ENCODE data around the gene IGF1.

The IGF1 gene

GRCh38 chr12:102439426-102440405, 40.6 kb downstream of the IGF1 start:
- H3K36me3 ChIP-seq = no peaks in the 10 kb centered on the region
- no peaks in the 10 kb centered on the region for H3K27me3 ChIP-seq
- no peak overlapping the region for H3K4me3 ChIP-seq (ENCODE audit: low read depth in 1 of 2, low read length in 1 of 2)
- TF ChIP-seq, protein P1, sequence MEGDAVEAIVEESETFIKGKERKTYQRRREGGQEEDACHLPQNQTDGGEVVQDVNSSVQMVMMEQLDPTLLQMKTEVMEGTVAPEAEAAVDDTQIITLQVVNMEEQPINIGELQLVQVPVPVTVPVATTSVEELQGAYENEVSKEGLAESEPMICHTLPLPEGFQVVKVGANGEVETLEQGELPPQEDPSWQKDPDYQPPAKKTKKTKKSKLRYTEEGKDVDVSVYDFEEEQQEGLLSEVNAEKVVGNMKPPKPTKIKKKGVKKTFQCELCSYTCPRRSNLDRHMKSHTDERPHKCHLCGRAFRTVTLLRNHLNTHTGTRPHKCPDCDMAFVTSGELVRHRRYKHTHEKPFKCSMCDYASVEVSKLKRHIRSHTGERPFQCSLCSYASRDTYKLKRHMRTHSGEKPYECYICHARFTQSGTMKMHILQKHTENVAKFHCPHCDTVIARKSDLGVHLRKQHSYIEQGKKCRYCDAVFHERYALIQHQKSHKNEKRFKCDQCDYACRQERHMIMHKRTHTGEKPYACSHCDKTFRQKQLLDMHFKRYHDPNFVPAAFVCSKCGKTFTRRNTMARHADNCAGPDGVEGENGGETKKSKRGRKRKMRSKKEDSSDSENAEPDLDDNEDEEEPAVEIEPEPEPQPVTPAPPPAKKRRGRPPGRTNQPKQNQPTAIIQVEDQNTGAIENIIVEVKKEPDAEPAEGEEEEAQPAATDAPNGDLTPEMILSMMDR (IDR thresholded peaks at IDR 0.05) = no peak
- H3K9me3 ChIP-seq = no peaks in the 10 kb centered on the region
- H3K27ac ChIP-seq = no peak overlapping the region
- no peaks in the 10 kb centered on the region for H3K4me1 ChIP-seq (ENCODE audit: control insufficient read depth in 1 of 2, insufficient read depth in 1 of 2, low read depth in 1 of 2, low read length in 1 of 2)

- TF ChIP-seq, protein P1 (IDR thresholded peaks at IDR 0.05) = no peak
- Histone ChIP-seq H3K4me3 (ENCODE audit: low read depth in 1 of 2, low read length in 1 of 2) (no peak overlapping the region), H3K27ac (no peak overlapping the region), H3K4me1 (ENCODE audit: control insufficient read depth in 1 of 2, insufficient read depth in 1 of 2, low read depth in 1 of 2, low read length in 1 of 2) (no peaks in the 10 kb centered on the region), H3K36me3 (no peaks in the 10 kb centered on the region), H3K27me3 (no peaks in the 10 kb centered on the region), H3K9me3 (no peaks in the 10 kb centered on the region)
Observed at GRCh38 chr12:102438827-102439210, 41.5 kb downstream of the IGF1 start.

DNA sequence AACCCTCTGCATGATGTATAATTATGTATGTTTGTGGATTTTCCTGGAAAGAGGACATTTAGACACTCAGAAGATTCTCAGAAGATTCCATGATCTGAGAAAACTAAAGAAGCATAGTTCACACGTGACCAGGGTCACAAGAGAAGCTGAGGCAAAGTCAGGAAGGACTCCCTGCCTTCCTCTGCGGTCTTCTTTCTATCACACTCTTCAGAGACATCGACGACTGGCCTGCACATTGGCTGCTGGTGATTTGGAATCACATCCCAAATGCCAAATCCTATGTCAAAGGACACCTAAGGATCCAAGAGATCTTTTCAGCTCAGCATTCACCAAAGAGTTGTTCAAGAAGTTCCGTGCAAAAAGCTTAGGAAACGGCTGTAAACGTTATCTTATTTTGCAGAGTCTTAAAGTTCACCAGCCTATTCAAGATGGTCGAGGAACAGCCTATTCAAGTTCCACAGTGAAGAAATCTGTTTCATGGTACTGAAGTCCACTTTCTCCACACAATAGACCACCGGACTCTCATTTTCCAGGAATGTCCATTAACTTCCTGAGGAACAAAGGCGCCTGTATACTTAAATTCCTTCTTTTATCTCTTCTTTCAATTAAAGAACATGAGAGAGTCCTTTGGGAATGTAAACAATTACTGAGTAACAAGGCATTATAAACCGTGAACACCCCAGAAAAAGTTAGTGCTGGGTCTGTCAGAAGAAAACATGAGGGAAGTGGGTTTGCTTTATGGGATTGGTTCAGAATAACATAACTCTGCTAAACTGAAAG, 42.1 kb downstream of the IGF1 start:
- H3K27ac ChIP-seq = no peak overlapping the region
- TF ChIP-seq, protein P1 (IDR thresholded peaks at IDR 0.05) = no peak
- no peaks in the 10 kb centered on the region for H3K9me3 ChIP-seq
- H3K27me3 ChIP-seq = no peaks in the 10 kb centered on the region
- no peak overlapping the region for H3K4me3 ChIP-seq (ENCODE audit: low read depth in 1 of 2, low read length in 1 of 2)
- no peaks in the 10 kb centered on the region for H3K4me1 ChIP-seq (ENCODE audit: control insufficient read depth in 1 of 2, insufficient read depth in 1 of 2, low read depth in 1 of 2, low read length in 1 of 2)
- no peaks in the 10 kb centered on the region for H3K36me3 ChIP-seq

GRCh38 chr12:102437511-102437910, 42.9 kb downstream of the IGF1 start:
- H3K27ac ChIP-seq = no peak overlapping the region

DNA sequence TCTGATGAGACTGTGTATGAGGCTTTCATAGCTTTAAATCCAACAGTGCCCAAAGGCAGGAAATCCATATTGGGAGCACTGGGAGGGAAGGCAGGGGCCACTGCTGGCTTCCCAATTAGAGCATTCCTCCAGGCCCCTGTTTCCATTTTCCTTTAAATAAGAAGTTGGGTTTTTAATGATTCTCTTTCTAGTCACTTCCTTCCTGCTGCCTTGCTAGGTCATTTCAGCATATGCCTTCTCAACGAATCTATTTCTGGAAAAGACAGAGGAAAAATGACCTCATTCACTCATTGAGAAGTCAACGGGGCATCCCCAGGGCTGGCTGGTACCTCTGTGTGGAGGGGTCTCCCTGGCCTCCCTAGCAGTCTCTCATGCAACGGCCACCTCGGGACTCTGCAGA, 43.5 kb downstream of the IGF1 start:
- Histone ChIP-seq H3K4me3 (ENCODE audit: low read depth in 1 of 2, low read length in 1 of 2) (no peak overlapping the region), H3K4me1 (ENCODE audit: control insufficient read depth in 1 of 2, insufficient read depth in 1 of 2, low read depth in 1 of 2, low read length in 1 of 2) (no peaks in the 10 kb centered on the region), H3K27ac (no peak overlapping the region), H3K9me3 (no peaks in the 10 kb centered on the region), H3K27me3 (no peaks in the 10 kb centered on the region), H3K36me3 (no peaks in the 10 kb centered on the region)
- TF ChIP-seq, protein P1 (IDR thresholded peaks at IDR 0.05) = no peak

More at GRCh38 chr12:102437511-102437910, 42.9 kb downstream of the IGF1 start:
- no peaks in the 10 kb centered on the region for H3K27me3 ChIP-seq
- H3K4me1 ChIP-seq (ENCODE audit: control insufficient read depth in 1 of 2, insufficient read depth in 1 of 2, low read depth in 1 of 2, low read length in 1 of 2) = no peaks in the 10 kb centered on the region
- no peaks in the 10 kb centered on the region for H3K36me3 ChIP-seq
- TF ChIP-seq, protein P1 (IDR thresholded peaks at IDR 0.05) = no peak
- H3K9me3 ChIP-seq = no peaks in the 10 kb centered on the region
- H3K4me3 ChIP-seq (ENCODE audit: low read depth in 1 of 2, low read length in 1 of 2) = no peak overlapping the region
